Peyer's patch (tissue), 4 donors: ENCODE results near the gene PDE4C. TPM values are rescaled to one million over a fixed set of nuclear protein-coding genes. Genes with fewer than 3 reads are reported as not detected.
A peak's percentile ranks its signal among the peaks of the same experiment; 100 is the strongest.

Experiments used
- DNase-seq, 3 donors: peaks; one replicate each; pipeline ENCODE4 v3.0.0-alpha.2; 2017 to 2019
- H3K27ac ChIP-seq, 4 donors: fragments of 200-600 bp; sonication (generic); one replicate each; pipeline ENCODE4 v1.5.1; 2016 to 2019
- H3K27me3 ChIP-seq, 2 donors: fragments of 200-600 bp; sonication (generic); one replicate each; pipeline ENCODE4 v1.5.1; 2019
- H3K36me3 ChIP-seq, 3 donors: fragments of 200-600 bp; sonication (generic); one replicate each; pipeline ENCODE4 v1.5.1; 2016 to 2019
- H3K4me1 ChIP-seq, 4 donors: fragments of 200-600 bp; sonication (generic); one replicate each; pipeline ENCODE4 v1.5.1; 2016 to 2019
- H3K4me3 ChIP-seq, 4 donors: fragments of 200-600 bp; sonication (generic); 1 replicate in 3 of 4; 2 replicates in 1 of 4; pipeline ENCODE4 v1.5.1; 2016 to 2019; ENCODE audit warnings: mild to moderate bottlenecking in 1 of 4
- H3K9me3 ChIP-seq, 4 donors: fragments of 200-600 bp; sonication (generic); one replicate each; pipeline ENCODE4 v1.5.1; 2016 to 2019; ENCODE audit warnings: mild to moderate bottlenecking in 1 of 4
- POLR2A ChIP-seq, 2 donors: fragments of 450-650 bp; IDR thresholded peaks; one replicate each; pipeline ENCODE4 v1.5.1; 2017; ENCODE audit warnings: antibody characterized with exemption in 2 of 2, mild to moderate bottlenecking in 2 of 2, moderate library complexity in 2 of 2
- total RNA-seq, 4 donors: library from RNA; depleted of rRNA; stranded (reverse); fragments of >200 nt; gene quantifications; one replicate each; pipeline ENCODE4 v1.1.0, GENCODE V29; 2016
- TF ChIP-seq, protein P1 (sequence below), 6 experiments: fragments of 450-650 bp in 4 of 6; fragments of 200-600 bp in 2 of 6; sonication (generic) in 1 of 6; IDR thresholded peaks; one replicate each; pipeline ENCODE4 v1.5.1; 2017 to 2019; ENCODE audit warnings: antibody characterized with exemption in 6 of 6, mild to moderate bottlenecking in 3 of 6, moderate library complexity in 1 of 6

The PDE4C gene
- 1 to 10 TPM in 3 of 4 donors, not detected in 1; 3.9 to 8.3 (median 8.3) TPM for total RNA-seq

DNA sequence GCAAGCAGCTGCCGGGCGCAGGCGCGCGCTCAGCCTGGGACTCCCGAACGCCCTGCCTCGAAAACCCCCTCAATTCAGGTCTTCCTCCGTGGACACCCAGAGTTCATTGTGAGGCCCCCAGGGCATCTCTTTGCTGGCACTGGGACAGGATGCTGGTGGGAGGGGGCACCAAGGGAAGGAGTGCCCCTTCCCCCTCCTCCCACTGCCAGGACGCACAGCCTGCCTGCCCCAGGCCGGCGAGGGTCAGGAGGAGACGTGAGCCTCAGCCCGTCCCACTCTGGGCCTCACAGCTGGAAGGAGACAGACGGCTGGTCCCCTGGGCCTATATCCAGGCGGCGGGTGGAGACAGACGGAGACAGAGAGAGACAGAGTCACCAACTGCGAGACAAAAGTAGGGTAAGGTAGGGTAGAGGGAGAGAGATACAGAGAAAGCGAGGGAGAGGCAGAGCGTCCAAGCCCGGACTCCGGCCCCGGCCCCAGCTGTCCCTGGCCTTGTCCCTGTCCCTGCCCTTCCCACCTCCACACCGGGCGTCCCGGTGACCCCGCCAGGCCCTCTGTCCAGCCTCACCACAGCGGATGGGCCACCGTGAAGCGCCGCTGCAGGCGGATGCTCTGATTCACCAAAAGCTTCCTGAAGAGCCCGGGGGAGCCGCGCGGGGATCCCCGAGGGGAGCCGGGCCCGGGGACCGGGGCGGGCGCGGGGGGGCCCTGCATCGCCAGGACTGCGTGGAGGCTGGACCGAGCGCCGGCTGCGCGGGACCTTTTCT is at the start of gene PDE4C:
Gene PDE4C, minus strand, starts transcription at position 737 of the 767 bp plus-strand sequence. Its CDS starts 23 bp downstream, at position 714.
- H3K36me3 ChIP-seq, result no peaks in the 10 kb centered on the region
- H3K27me3 ChIP-seq, result peaks cover 0 to 10% of the 10 kb centered on the region in 2 donors
- peak within 1 kb of the TSS in 2 of 4 donors; percentile 12 to 41 for H3K27ac ChIP-seq
- DNase-seq, result no peak
- H3K4me3 ChIP-seq, result peak within 1 kb of the TSS in 1 of 4 donors; percentile 22
- H3K4me1 ChIP-seq, result peaks cover 0 to 29% (median 9%) of the 10 kb centered on the region in 4 donors
- no peaks in the 10 kb centered on the region for H3K9me3 ChIP-seq
- TF ChIP-seq POLR2A (IDR thresholded peaks at IDR 0.05), result no peak
- TF ChIP-seq, protein P1, sequence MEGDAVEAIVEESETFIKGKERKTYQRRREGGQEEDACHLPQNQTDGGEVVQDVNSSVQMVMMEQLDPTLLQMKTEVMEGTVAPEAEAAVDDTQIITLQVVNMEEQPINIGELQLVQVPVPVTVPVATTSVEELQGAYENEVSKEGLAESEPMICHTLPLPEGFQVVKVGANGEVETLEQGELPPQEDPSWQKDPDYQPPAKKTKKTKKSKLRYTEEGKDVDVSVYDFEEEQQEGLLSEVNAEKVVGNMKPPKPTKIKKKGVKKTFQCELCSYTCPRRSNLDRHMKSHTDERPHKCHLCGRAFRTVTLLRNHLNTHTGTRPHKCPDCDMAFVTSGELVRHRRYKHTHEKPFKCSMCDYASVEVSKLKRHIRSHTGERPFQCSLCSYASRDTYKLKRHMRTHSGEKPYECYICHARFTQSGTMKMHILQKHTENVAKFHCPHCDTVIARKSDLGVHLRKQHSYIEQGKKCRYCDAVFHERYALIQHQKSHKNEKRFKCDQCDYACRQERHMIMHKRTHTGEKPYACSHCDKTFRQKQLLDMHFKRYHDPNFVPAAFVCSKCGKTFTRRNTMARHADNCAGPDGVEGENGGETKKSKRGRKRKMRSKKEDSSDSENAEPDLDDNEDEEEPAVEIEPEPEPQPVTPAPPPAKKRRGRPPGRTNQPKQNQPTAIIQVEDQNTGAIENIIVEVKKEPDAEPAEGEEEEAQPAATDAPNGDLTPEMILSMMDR (IDR thresholded peaks at IDR 0.05), result no peak

DNA sequence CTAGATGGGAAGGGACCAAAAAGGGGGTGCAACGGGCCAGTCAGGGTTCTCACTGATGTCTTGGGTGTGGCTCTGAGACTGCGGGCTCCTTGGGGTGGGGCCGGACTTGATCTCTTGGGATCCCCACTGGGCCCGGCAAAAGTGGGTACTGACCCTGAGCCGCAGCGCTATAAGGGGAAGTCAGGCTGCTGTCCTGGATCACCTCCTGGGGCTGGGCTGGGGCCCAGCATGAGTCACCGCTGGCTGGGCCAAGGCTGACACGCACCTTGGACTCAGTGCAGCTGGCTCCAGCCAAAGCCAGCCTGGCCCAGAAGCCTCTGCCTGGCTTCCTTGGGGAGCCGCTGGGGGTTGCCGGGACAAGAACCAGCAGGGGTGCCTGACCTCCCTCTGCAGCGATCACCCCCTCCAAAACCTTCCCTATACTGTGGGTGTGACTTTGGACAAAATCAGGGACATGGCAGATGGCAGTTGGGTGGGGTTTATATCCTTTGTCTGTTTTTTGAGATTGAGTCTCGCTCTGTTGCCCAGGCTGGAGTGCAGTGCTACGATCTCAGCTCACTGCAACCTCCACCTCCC is 48.6 kb upstream of the PDE4C start:
- Histone ChIP-seq H3K36me3 (peaks cover 0 to 29% (median 0%) of the 10 kb centered on the region in 3 donors), H3K4me3 (peak overlapping the region in 2 of 4 donors; percentile 7 to 36), H3K27me3 (no peaks in the 10 kb centered on the region), H3K27ac (peak overlapping the region; percentile 47 to 90 (median 64)), H3K9me3 (no peaks in the 10 kb centered on the region), H3K4me1 (peaks cover 10 to 62% (median 19%) of the 10 kb centered on the region in 4 donors)
- DNase-seq, result peak in 2 of 3 donors; percentile 91 to 92
- TF ChIP-seq, protein P1 (IDR thresholded peaks at IDR 0.05), result peak in 3 of 6 experiments; percentile 26 to 36 (median 27)
- TF ChIP-seq POLR2A (IDR thresholded peaks at IDR 0.05), result peak; percentile 23 to 66

DNA sequence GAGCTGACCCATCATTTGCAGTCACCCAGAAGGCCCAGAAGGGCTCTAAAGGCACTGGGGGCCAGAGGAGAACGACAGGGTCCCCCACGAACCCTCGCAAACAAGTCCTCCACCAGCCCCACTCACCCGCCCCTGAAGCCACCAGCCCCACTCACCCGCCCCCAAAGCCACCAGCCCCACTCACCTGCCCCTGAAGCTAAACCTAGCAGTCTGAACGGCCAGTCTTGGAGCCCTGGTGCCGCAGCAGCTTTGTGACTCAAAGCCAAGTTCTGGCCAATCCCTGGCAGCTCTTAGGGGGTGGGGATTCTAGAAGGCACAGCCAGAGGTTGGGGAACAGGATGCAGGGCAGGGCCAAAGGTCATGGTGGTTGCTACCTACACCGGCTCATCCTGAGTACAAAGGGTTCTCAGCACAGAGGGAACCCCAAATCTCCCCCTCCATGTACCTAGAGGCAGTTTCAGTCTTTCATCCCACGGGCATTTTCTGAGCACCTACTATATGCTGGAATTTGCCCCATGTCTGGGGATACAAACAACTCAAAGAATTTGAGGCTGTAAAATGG is 48.1 kb upstream of the PDE4C start, which contains the start of gene IQCN:
Gene IQCN, minus strand, starts transcription at position 234 of the 562 bp plus-strand sequence. CDS start 4,974 bp downstream, outside the sequence.
- Histone ChIP-seq H3K27ac (peak within 1 kb of the TSS; percentile 47 to 90 (median 64)), H3K4me3 (peak within 1 kb of the TSS in 2 of 4 donors; percentile 7 to 36), H3K27me3 (no peaks in the 10 kb centered on the region), H3K9me3 (no peaks in the 10 kb centered on the region), H3K4me1 (peaks cover 10 to 62% (median 19%) of the 10 kb centered on the region in 4 donors), H3K36me3 (peaks cover 0 to 29% (median 0%) of the 10 kb centered on the region in 3 donors)
- peak in 2 of 3 donors; percentile 78 to 86 for DNase-seq
- TF ChIP-seq, protein P1 (IDR thresholded peaks at IDR 0.05), result no peak
- TF ChIP-seq POLR2A (IDR thresholded peaks at IDR 0.05), result no peak

DNA sequence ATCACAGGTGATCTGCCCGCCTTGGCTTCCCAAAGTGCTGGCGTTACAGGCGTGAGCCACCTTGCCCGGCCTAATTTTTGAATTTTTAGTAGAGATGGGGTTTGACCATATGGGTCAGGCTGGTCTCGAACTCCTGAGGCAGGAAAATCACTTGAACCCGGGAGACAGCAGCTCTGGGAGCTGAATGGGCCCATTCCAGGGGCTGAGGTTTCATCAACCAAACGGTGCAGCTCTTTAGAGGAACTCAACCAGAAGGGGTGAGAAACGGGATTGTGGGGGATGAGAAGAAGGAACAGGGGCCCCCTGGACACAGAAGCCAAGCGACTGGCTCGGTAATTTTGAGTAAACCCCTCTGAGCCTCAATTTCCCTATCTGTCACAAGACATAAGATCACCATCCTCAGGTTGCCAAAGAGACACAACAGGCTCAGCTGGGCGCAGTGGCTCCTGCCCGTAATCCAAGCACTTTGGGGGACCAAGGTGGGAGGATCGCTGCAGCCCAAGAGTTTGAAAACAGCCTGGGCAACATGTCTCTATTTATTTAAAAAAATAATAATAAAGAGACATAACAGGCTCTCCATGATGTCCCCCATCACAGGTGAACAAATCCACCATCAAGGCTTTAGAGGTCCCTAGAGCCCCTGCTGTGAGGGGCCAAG is 47.5 kb upstream of the PDE4C start:
- Histone ChIP-seq H3K36me3 (peaks cover 0 to 31% (median 0%) of the 10 kb centered on the region in 3 donors), H3K27ac (peak overlapping the region; percentile 47 to 90 (median 64)), H3K4me3 (no peak overlapping the region), H3K27me3 (no peaks in the 10 kb centered on the region), H3K4me1 (peaks cover 7 to 58% (median 17%) of the 10 kb centered on the region in 4 donors), H3K9me3 (no peaks in the 10 kb centered on the region)
- no peak for DNase-seq
- TF ChIP-seq POLR2A (IDR thresholded peaks at IDR 0.05), result no peak
- TF ChIP-seq, protein P1 (IDR thresholded peaks at IDR 0.05), result no peak

DNA sequence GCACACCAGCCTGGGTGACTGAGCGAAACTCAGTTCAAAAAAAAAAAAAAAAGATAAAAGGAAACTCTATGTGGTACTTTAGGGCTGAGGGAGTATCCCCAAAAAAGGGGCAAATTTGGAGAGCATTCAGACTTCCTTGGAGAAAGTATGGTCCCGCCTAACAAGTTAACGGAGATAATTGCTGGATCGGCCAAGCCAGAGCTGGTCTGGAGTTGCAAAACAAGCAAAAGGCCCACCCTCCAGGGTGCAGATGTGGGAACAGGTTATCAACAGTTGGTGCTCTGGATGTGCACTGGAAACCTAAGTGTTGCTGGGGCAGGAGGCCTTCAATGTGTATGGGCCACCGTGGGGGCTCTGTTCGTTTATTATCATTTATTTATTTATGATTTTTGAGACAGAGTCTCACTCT is 45.2 kb upstream of the PDE4C start:
- no peak overlapping the region for H3K4me3 ChIP-seq
- peaks cover 0 to 38% (median 11%) of the 10 kb centered on the region in 4 donors for H3K4me1 ChIP-seq
- TF ChIP-seq, protein P1 (IDR thresholded peaks at IDR 0.05), result no peak
- no peaks in the 10 kb centered on the region for H3K27me3 ChIP-seq
- no peaks in the 10 kb centered on the region for H3K9me3 ChIP-seq
- H3K36me3 ChIP-seq, result peaks cover 0 to 38% (median 0%) of the 10 kb centered on the region in 3 donors
- no peak for DNase-seq
- no peak overlapping the region for H3K27ac ChIP-seq
